ENCODE measurements around the gene NOVA2.

DNA sequence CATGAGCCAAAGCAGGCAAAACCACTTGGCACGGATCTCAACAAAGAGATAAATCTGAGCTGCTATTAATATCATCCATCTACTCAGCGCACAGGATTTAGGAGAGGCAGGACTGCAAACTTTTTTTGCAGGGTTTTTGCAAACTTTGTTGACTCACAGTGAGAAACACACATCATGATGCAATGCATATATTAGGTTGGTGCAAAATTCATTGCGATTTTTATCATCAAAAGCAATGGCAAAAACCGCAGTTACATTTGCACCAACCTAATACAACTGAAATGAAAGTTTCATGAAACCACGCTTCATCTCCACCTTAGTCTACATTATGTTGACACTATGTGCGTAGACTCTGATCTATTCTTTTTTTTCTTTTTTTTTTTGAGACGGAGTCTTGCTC, 4.5 kb upstream of the NOVA2 start:
- TF ChIP-seq SRF (IDR thresholded peaks at IDR 0.05; ENCODE audit: low read depth) (no peak), YY1 (IDR thresholded peaks at IDR 0.05; ENCODE audit: extremely low read depth, insufficient replicate concordance, low read depth, low read length) (no peak), POLR2A (IDR thresholded peaks at IDR 0.05; ENCODE audit: borderline replicate concordance, extremely low read depth, insufficient read depth, insufficient read length) (no peak), EZH2 (IDR thresholded peaks at IDR 0.05) (no peak), SP1 (IDR thresholded peaks at IDR 0.05; ENCODE audit: low read depth) (no peak), POLR2AphosphoS5 (IDR thresholded peaks at IDR 0.05; ENCODE audit: low read depth, low read length) (no peak)
- TF ChIP-seq, protein P1, sequence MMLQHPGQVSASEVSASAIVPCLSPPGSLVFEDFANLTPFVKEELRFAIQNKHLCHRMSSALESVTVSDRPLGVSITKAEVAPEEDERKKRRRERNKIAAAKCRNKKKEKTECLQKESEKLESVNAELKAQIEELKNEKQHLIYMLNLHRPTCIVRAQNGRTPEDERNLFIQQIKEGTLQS (IDR thresholded peaks at IDR 0.05), result no peak
- TF ChIP-seq, protein P2, sequence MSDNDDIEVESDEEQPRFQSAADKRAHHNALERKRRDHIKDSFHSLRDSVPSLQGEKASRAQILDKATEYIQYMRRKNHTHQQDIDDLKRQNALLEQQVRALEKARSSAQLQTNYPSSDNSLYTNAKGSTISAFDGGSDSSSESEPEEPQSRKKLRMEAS (IDR thresholded peaks at IDR 0.05), result no peak
- TF ChIP-seq, protein P3, sequence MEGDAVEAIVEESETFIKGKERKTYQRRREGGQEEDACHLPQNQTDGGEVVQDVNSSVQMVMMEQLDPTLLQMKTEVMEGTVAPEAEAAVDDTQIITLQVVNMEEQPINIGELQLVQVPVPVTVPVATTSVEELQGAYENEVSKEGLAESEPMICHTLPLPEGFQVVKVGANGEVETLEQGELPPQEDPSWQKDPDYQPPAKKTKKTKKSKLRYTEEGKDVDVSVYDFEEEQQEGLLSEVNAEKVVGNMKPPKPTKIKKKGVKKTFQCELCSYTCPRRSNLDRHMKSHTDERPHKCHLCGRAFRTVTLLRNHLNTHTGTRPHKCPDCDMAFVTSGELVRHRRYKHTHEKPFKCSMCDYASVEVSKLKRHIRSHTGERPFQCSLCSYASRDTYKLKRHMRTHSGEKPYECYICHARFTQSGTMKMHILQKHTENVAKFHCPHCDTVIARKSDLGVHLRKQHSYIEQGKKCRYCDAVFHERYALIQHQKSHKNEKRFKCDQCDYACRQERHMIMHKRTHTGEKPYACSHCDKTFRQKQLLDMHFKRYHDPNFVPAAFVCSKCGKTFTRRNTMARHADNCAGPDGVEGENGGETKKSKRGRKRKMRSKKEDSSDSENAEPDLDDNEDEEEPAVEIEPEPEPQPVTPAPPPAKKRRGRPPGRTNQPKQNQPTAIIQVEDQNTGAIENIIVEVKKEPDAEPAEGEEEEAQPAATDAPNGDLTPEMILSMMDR (IDR thresholded peaks at IDR 0.05 in 2 of 3, conservative IDR thresholded peaks at IDR 0.05 in 1 of 3; ENCODE audit: borderline replicate concordance in 1 of 3, insufficient read depth in 1 of 3, low read depth in 2 of 3, low read length in 2 of 3), result no peak
